H1 (cell line): ENCODE data around the gene ICA1. TPM values are rescaled to one million over a fixed set of nuclear protein-coding genes. Genes with fewer than 3 reads are reported as not detected.

Experiments used
- CTCF ChIA-PET: fragments of 300-600 bp; sonication (Branson Sonifier 250); formaldehyde crosslinking; loops from one replicate; lab custom pipeline; 2021; ENCODE audit not compliant: partially characterized antibody; lab: Charles Lee
- POLR2A ChIA-PET: fragments of 300-600 bp; sonication (Branson Sonifier 250); formaldehyde crosslinking; loops from one replicate; lab custom pipeline; 2021; ENCODE audit warnings: inconsistent platforms; ENCODE audit not compliant: partially characterized antibody; lab: Charles Lee
- DNase-seq, 2 experiments: peaks; one replicate each; pipeline versions ENCODE4 v3.0.0 to v3.0.0-alpha.2; 2010 to 2022; ENCODE audit warnings: low spot score in 2 of 2, low read depth in 1 of 2, mixed read lengths in 1 of 2
- FAIRE-seq: peaks from 2 replicates; lab custom pipeline; 2011; peaks lifted over from hg19 to GRCh38; lab: Jason Lieb, UNC
- H2AFZ ChIP-seq: 2 replicates; pipeline ENCODE4 v1.8.1; 2012; ENCODE audit warnings: low read length, inconsistent platforms
- H2AK5ac ChIP-seq: 2 replicates; pipeline ENCODE4 v1.6.1; 2013; ENCODE audit warnings: low read depth, low read length
- H2BK120ac ChIP-seq: replicated peaks from 2 replicates; pipeline ENCODE3; 2013; ENCODE audit warnings: low read depth, low read length, inconsistent platforms
- H2BK12ac ChIP-seq: 2 replicates; pipeline ENCODE4 v1.6.1; 2013; ENCODE audit warnings: low read depth, low read length
- H2BK15ac ChIP-seq: 2 replicates; pipeline ENCODE4 v1.6.1; 2013; ENCODE audit warnings: low read length
- H2BK20ac ChIP-seq: 2 replicates; pipeline ENCODE4 v1.6.1; 2013; ENCODE audit warnings: low read length
- H2BK5ac ChIP-seq: 2 replicates; pipeline ENCODE4 v1.6.1; 2013; ENCODE audit warnings: low read depth, low read length
- H3K14ac ChIP-seq: 2 replicates; pipeline ENCODE4 v1.6.1; 2013; ENCODE audit warnings: inconsistent platforms; ENCODE audit not compliant: insufficient read length
- H3K18ac ChIP-seq: 2 replicates; pipeline ENCODE4 v1.6.1; 2013; ENCODE audit warnings: low read length; ENCODE audit errors: extremely low read depth
- H3K23ac ChIP-seq: 2 replicates; pipeline ENCODE4 v1.6.1; 2013; ENCODE audit warnings: inconsistent platforms; ENCODE audit not compliant: insufficient read length
- H3K23me2 ChIP-seq: 2 replicates; pipeline ENCODE4 v1.6.1; 2013; ENCODE audit warnings: low read depth, low read length
- H3K27ac ChIP-seq: 2 replicates; pipeline ENCODE4 v1.6.1; 2011; ENCODE audit warnings: low read depth, low read length, inconsistent platforms
- H3K27me3 ChIP-seq, 4 experiments: replicated peaks in 1 of 4; 1 replicate in 1 of 4; 2 replicates in 3 of 4; pipeline versions ENCODE4 v1.6.1 to v1.8.1; 2011 to 2013; ENCODE audit warnings: low read length in 3 of 4, mild to moderate bottlenecking in 3 of 4, inconsistent platforms in 2 of 4, mixed read lengths in 2 of 4, moderate library complexity in 1 of 4; ENCODE audit not compliant: control insufficient read depth in 3 of 4, insufficient read depth in 3 of 4; ENCODE audit errors: extremely low read depth in 1 of 4
- H3K36me3 ChIP-seq, 4 experiments: 2 replicates each; pipeline versions ENCODE4 v1.6.1 to v1.8.1; 2011 to 2013; ENCODE audit warnings: mild to moderate bottlenecking in 4 of 4, low read length in 3 of 4, moderate library complexity in 2 of 4, control low read depth in 1 of 4, inconsistent platforms in 1 of 4; ENCODE audit not compliant: insufficient read depth in 4 of 4, control insufficient read depth in 2 of 4
- H3K4ac ChIP-seq: replicated peaks from 2 replicates; pipeline ENCODE3; 2013; ENCODE audit warnings: low read length, low read depth, mixed read lengths, inconsistent platforms; ENCODE audit not compliant: insufficient read length
- H3K4me1 ChIP-seq, 4 experiments: replicated peaks in 1 of 4; 1 replicate in 1 of 4; 2 replicates in 3 of 4; pipeline versions ENCODE4 v1.6.1 to v1.8.1; 2011 to 2013; ENCODE audit warnings: low read length in 3 of 4, inconsistent platforms in 2 of 4, mixed read lengths in 1 of 4; ENCODE audit not compliant: insufficient read depth in 4 of 4, control insufficient read depth in 3 of 4
- H3K4me2 ChIP-seq, 2 experiments: 2 replicates each; pipeline versions ENCODE4 v1.6.1 to v1.8.1; 2011 to 2013; ENCODE audit warnings: low read depth in 2 of 2, low read length in 2 of 2, control low read depth in 1 of 2, inconsistent platforms in 1 of 2, mild to moderate bottlenecking in 1 of 2; ENCODE audit not compliant: insufficient read depth in 1 of 2
- H3K4me3 ChIP-seq, 4 experiments: fragments of 200-600, 300-600 bp in 1 of 4; sonication (generic), shearing (Covaris generic), sonication (Bioruptor Twin) in 1 of 4; 2 replicates each; pipeline versions ENCODE4 v1.5.1 to v1.8.1; 2011 to 2016; ENCODE audit warnings: low read length in 4 of 4, low read depth in 3 of 4, control low read depth in 2 of 4, inconsistent platforms in 2 of 4, mild to moderate bottlenecking in 2 of 4, mixed read lengths in 1 of 4, moderate library complexity in 1 of 4; ENCODE audit not compliant: insufficient read depth in 2 of 4; ENCODE audit errors: extremely low read depth in 1 of 4
- H3K56ac ChIP-seq: replicated peaks from 2 replicates; pipeline ENCODE3; 2013; ENCODE audit warnings: low read depth, mild to moderate bottlenecking, mixed read lengths, low read length, inconsistent platforms; ENCODE audit not compliant: insufficient read length
- H3K79me1 ChIP-seq: 2 replicates; pipeline ENCODE4 v1.6.1; 2013; ENCODE audit warnings: low read depth, low read length, control low read depth
- H3K79me2 ChIP-seq, 2 experiments: 2 replicates each; pipeline versions ENCODE4 v1.6.1 to v1.8.1; 2012 to 2013; ENCODE audit warnings: low read length in 2 of 2, mild to moderate bottlenecking in 2 of 2, inconsistent platforms in 1 of 2; ENCODE audit not compliant: insufficient read depth in 2 of 2, control insufficient read depth in 1 of 2
- H3K9ac ChIP-seq, 4 experiments: replicated peaks in 1 of 4; 1 replicate in 1 of 4; 2 replicates in 3 of 4; pipeline versions ENCODE4 v1.6.1 to v1.8.1; 2011 to 2013; ENCODE audit warnings: low read depth in 3 of 4, low read length in 3 of 4, control low read depth in 2 of 4, mild to moderate bottlenecking in 2 of 4, moderate library complexity in 2 of 4, inconsistent platforms in 1 of 4; ENCODE audit errors: extremely low read depth in 1 of 4
- H3K9me3 ChIP-seq, 2 experiments: 2 replicates each; pipeline versions ENCODE4 v1.6.1 to v1.8.1; 2012 to 2013; ENCODE audit warnings: mild to moderate bottlenecking in 2 of 2, moderate library complexity in 2 of 2, control low read depth in 1 of 2, inconsistent platforms in 1 of 2, low read depth in 1 of 2, low read length in 1 of 2, mixed read lengths in 1 of 2; ENCODE audit not compliant: insufficient read depth in 2 of 2
- H4K20me1 ChIP-seq, 2 experiments: replicated peaks in 1 of 2; 2 replicates each; pipeline versions ENCODE3 to v1.8.1; 2011 to 2013; ENCODE audit warnings: inconsistent platforms in 2 of 2, low read length in 2 of 2, mild to moderate bottlenecking in 1 of 2; ENCODE audit not compliant: insufficient read depth in 2 of 2, control insufficient read depth in 1 of 2
- H4K5ac ChIP-seq: 2 replicates; pipeline ENCODE4 v1.6.1; 2013; ENCODE audit warnings: low read length, low read depth, mixed read lengths, inconsistent platforms; ENCODE audit not compliant: insufficient read length
- H4K8ac ChIP-seq: 2 replicates; pipeline ENCODE4 v1.8.0; 2013; ENCODE audit warnings: mild to moderate bottlenecking, moderate library complexity, low read length, inconsistent platforms; ENCODE audit not compliant: insufficient read depth; ENCODE audit errors: extremely low read depth
- H4K91ac ChIP-seq: replicated peaks from 2 replicates; pipeline ENCODE3; 2013; ENCODE audit warnings: low read length, mixed read lengths, inconsistent platforms; ENCODE audit not compliant: insufficient read length
- ATF2 ChIP-seq: IDR thresholded peaks from 2 replicates; pipeline ENCODE4 v1.6.1; 2012; ENCODE audit warnings: low read length, inconsistent platforms
- BACH1 ChIP-seq: IDR thresholded peaks from 2 replicates; pipeline ENCODE4 v1.6.1; 2012; ENCODE audit warnings: low read length, improper control_type of control experiment
- CTCF ChIP-seq, 3 experiments: IDR thresholded peaks; 1 replicate in 2 of 3; 2 replicates in 1 of 3; pipeline versions ENCODE4 v1.5.1 to v1.6.1; 2011; ENCODE audit warnings: low read length in 3 of 3, mild to moderate bottlenecking in 3 of 3, inconsistent platforms in 2 of 3, low read depth in 1 of 3, moderate library complexity in 1 of 3; ENCODE audit not compliant: insufficient read depth in 1 of 3; ENCODE audit errors: control extremely low read depth in 1 of 3
- GTF2F1 ChIP-seq: IDR thresholded peaks from 2 replicates; pipeline ENCODE4 v1.6.1; 2012; ENCODE audit warnings: low read depth, low read length, improper control_type of control experiment, borderline replicate concordance
- JUN ChIP-seq: IDR thresholded peaks from 2 replicates; pipeline ENCODE4 v1.6.1; 2011; ENCODE audit warnings: low read depth, mild to moderate bottlenecking, improper control_type of control experiment, low read length
- MAFK ChIP-seq: IDR thresholded peaks from 2 replicates; pipeline ENCODE4 v1.6.1; 2012; ENCODE audit warnings: low read depth, mild to moderate bottlenecking, improper control_type of control experiment, low read length
- RAD21 ChIP-seq, 2 experiments: IDR thresholded peaks in 1 of 2; conservative IDR thresholded peaks in 1 of 2; 2 replicates each; pipeline ENCODE4 v1.6.1; 2011; ENCODE audit warnings: low read depth in 2 of 2, low read length in 2 of 2, improper control_type of control experiment in 1 of 2, inconsistent platforms in 1 of 2, mild to moderate bottlenecking in 1 of 2, moderate library complexity in 1 of 2
- SIRT6 ChIP-seq: IDR thresholded peaks from one replicate; pipeline ENCODE4 v1.7.1; 2012; ENCODE audit warnings: low read length, inconsistent platforms
- TEAD4 ChIP-seq: IDR thresholded peaks from 2 replicates; pipeline ENCODE4 v1.6.1; 2012; ENCODE audit warnings: low read depth, low read length, inconsistent platforms, mixed read lengths
- ZNF274 ChIP-seq: IDR thresholded peaks from 2 replicates; pipeline ENCODE4 v1.7.0; 2012; ENCODE audit warnings: low read length, borderline replicate concordance; ENCODE audit errors: extremely low read depth
- WGBS, 2 experiments: shearing (Covaris generic) in 1 of 2; methylation state at CpG; one replicate each; pipeline versions ENCODE4 v1.1.6 to v1.1.7; 2013 to 2015; ENCODE audit warnings: low lambda C conversion rate in 2 of 2, mixed read lengths in 2 of 2, inconsistent platforms in 1 of 2, low coverage in 1 of 2, missing lambda C conversion rate in 1 of 2; ENCODE audit not compliant: insufficient replicate concordance in 2 of 2, insufficient coverage in 1 of 2, insufficient read length in 1 of 2; ENCODE audit errors: extremely low coverage in 1 of 2, missing lambda C conversion rate in 1 of 2; 5-methylcytosine and 5-hydroxymethylcytosine counted together
- polyA plus RNA-seq, 7 experiments: library from polyadenylated mRNA; depleted of rRNA in 3 of 7; stranded (reverse) in 5 of 7; unstranded in 2 of 7; fragments of >200 nt in 5 of 7; fragments of 200-250 nt in 2 of 7; gene quantifications; 1 replicate in 5 of 7; 2 replicates in 1 of 7; 4 replicates in 1 of 7; pipeline versions ENCODE4 v1.2.1 to v1.2.3, GENCODE V29; 2011 to 2013; ENCODE audit warnings: missing spikeins in 2 of 7, mixed read lengths in 2 of 7
- total RNA-seq: library from RNA; stranded (reverse); fragmentation: NEBNext Ultra II Directional; extraction: Animal tissue kit (Norgen Biotek cat#: 25700); gene quantifications from 2 replicates; pipeline ENCODE4 v1.2.1, GENCODE V29; 2021

The ICA1 gene
- total and polyA plus RNA-seq, 2 of the 8 experiments (the other 6 are each of a cell fraction or from before 2014, with no cell fraction given) = 14.9 to 37.1 TPM

- Histone ChIP-seq H3K56ac (no peak overlapping the region), H2BK12ac (no peak overlapping the region), H3K9ac (no peak overlapping the region; a peak in 1 of 7 replicates), H3K4ac (no peak overlapping the region), H3K27ac (no peak overlapping the region), H4K91ac (no peak overlapping the region), H3K9me3 (no peaks in the 10 kb centered on the region), H3K79me1 (no peaks in the 10 kb centered on the region), H3K23ac (no peak overlapping the region), H3K4me1 (no peaks in the 10 kb centered on the region), H2BK20ac (0 out of 2 replicates have a peak overlapping the region, but pooled peaks have one; percentile 11), H2BK5ac (no peak overlapping the region), H3K14ac (no peak overlapping the region), H3K27me3 (no peaks in the 10 kb centered on the region), H4K20me1 (no peaks in the 10 kb centered on the region), H3K36me3 (no peaks in the 10 kb centered on the region), H2BK15ac (no peak overlapping the region), H4K8ac (no peak overlapping the region), H2AFZ (peak overlapping the region; percentile 90), H3K23me2 (no peaks in the 10 kb centered on the region; the same call in 1 of the 2 replicates), H2BK120ac (no peak overlapping the region), H3K4me3 (no peak overlapping the region), H4K5ac (no peak overlapping the region), H3K4me2 (no peak overlapping the region), H3K79me2 (no peaks in the 10 kb centered on the region), H2AK5ac (no peak overlapping the region), H3K18ac (no peak overlapping the region)
- no peak for FAIRE-seq
- WGBS, 2 experiments = 72% methylated on average over 2 of the region's 2 CpGs; no CpG with 5 or more reads in 1 of the 2 experiments
- DNase-seq = no peak
- CTCF ChIA-PET = interaction anchor here (1.5 to 5.3 kb wide), 5 partner anchors 11 to 92 kb away, joined by 5 to 40 read pairs (median 10); no protein-coding TSS in a partner anchor
- POLR2A ChIA-PET = no interaction called here
- no peak for TF ChIP-seq MAFK
- TF ChIP-seq ATF2 = no peak
- TF ChIP-seq CTCF (IDR thresholded peaks at IDR 0.05; ENCODE audit: control extremely low read depth in 1 of 3, insufficient read depth in 1 of 3, low read depth in 1 of 3, low read length in 3 of 3) = no peak
- TF ChIP-seq JUN = no peak
- no peak for TF ChIP-seq GTF2F1
- TF ChIP-seq ZNF274 = no peak
- no peak for TF ChIP-seq TEAD4
- TF ChIP-seq RAD21 (IDR thresholded peaks at IDR 0.05 in 1 of 2, conservative IDR thresholded peaks at IDR 0.05 in 1 of 2; ENCODE audit: low read depth in 2 of 2, low read length in 2 of 2) = no peak
- TF ChIP-seq SIRT6 = no peak
- no peak for TF ChIP-seq BACH1
These were observed 16.2 kb upstream of the ICA1 start for GRCh38 chr7:8278183-8278582.
